NCI-H2107 (cell line): ENCODE measurements around the gene KRTAP10-7.
"Not testable (repeated sequence)": the region's sequence is repeated elsewhere in the genome, so short reads cannot be mapped to it uniquely, and the experiment has no call there.

ENCODE experiments used
- DNase-seq: peaks from one replicate; lab custom pipeline; 2025; lab: John Stamatoyannopoulos, UW

Gene KRTAP10-7

GRCh38 chr21:44590897-44591800 lies 9.2 kb upstream of the KRTAP10-7 start:
- DNase-seq: not testable (repeated sequence)

- not testable (repeated sequence) for DNase-seq
Observed at GRCh38 chr21:44591801-44592130, 8.6 kb upstream of the KRTAP10-7 start.

- DNase-seq: no peak
Observed at GRCh38 chr21:44592446-44593311, 7.7 kb upstream of the KRTAP10-7 start, which contains the start of gene KRTAP10-6. TSS of gene KRTAP10-6 (minus strand) at chr21:44592505. CDS start at chr21:44592484, 21 bp downstream.

- DNase-seq: no peak
Observed at GRCh38 chr21:44593598-44594405, 6.6 kb upstream of the KRTAP10-7 start.

GRCh38 chr21:44594406-44594916 lies 5.9 kb upstream of the KRTAP10-7 start:
- no peak for DNase-seq

GRCh38 chr21:44595524-44595923 lies 4.9 kb upstream of the KRTAP10-7 start:
- DNase-seq: no peak

GRCh38 chr21:44596068-44596725 lies 4.2 kb upstream of the KRTAP10-7 start:
- no peak for DNase-seq

- DNase-seq: no peak
Observed at GRCh38 chr21:44598061-44598460, 2.3 kb upstream of the KRTAP10-7 start.

GRCh38 chr21:44599264-44600029 lies 950 bp upstream of the KRTAP10-7 start:
- DNase-seq: no peak

GRCh38 chr21:44601091-44601490 lies 694 bp downstream of the KRTAP10-7 start:
- not testable (repeated sequence) for DNase-seq

GRCh38 chr21:44601596-44602462 lies 1.4 kb downstream of the KRTAP10-7 start:
- DNase-seq: no peak

GRCh38 chr21:44602463-44602850 lies 2.1 kb downstream of the KRTAP10-7 start:
- DNase-seq: no peak

- DNase-seq: no peak
Observed at GRCh38 chr21:44603109-44603875, 2.9 kb downstream of the KRTAP10-7 start.

GRCh38 chr21:44603911-44604310 lies 3.5 kb downstream of the KRTAP10-7 start:
- DNase-seq: no peak

- DNase-seq: no peak
Observed at GRCh38 chr21:44606495-44606894, 6.1 kb downstream of the KRTAP10-7 start.

- DNase-seq: no peak
Observed at GRCh38 chr21:44609193-44609592, 8.8 kb downstream of the KRTAP10-7 start.

- DNase-seq: not testable (repeated sequence)
Observed at GRCh38 chr21:44610157-44610843, 9.9 kb downstream of the KRTAP10-7 start.

- DNase-seq: no peak
Observed at GRCh38 chr21:44611551-44611950, 11.2 kb downstream of the KRTAP10-7 start.
